Measurements from ENCODE around the gene NINJ1.
"Not testable (repeated sequence)": the region's sequence is repeated elsewhere in the genome, so short reads cannot be mapped to it uniquely, and the experiment has no call there.

NINJ1 gene

GRCh38 chr9:93117924-93118862, 15.9 kb downstream of the NINJ1 start:
- no peak for TF ChIP-seq CTCF (IDR thresholded peaks at IDR 0.05; ENCODE audit: borderline replicate concordance, insufficient read depth, low read depth, low read length)
- H3K4me3 ChIP-seq (ENCODE audit: low read depth, low read length), result no peak overlapping the region

GRCh38 chr9:93117521-93117920, 16.5 kb downstream of the NINJ1 start:
- not testable (repeated sequence) for H3K4me3 ChIP-seq (ENCODE audit: low read depth, low read length)

- H3K4me3 ChIP-seq (ENCODE audit: low read depth, low read length), result no peak overlapping the region
- no peak for TF ChIP-seq CTCF (IDR thresholded peaks at IDR 0.05; ENCODE audit: borderline replicate concordance, insufficient read depth, low read depth, low read length)
Observed at GRCh38 chr9:93116072-93116961, 17.7 kb downstream of the NINJ1 start.

- no peak for TF ChIP-seq CTCF (IDR thresholded peaks at IDR 0.05; ENCODE audit: borderline replicate concordance, insufficient read depth, low read depth, low read length)
- no peak overlapping the region for H3K4me3 ChIP-seq (ENCODE audit: low read depth, low read length)
Observed at GRCh38 chr9:93115486-93116071, 18.5 kb downstream of the NINJ1 start.

GRCh38 chr9:93114984-93115335, 19.1 kb downstream of the NINJ1 start:
- no peak overlapping the region for H3K4me3 ChIP-seq (ENCODE audit: low read depth, low read length)
- TF ChIP-seq CTCF (IDR thresholded peaks at IDR 0.05; ENCODE audit: borderline replicate concordance, insufficient read depth, low read depth, low read length), result no peak

GRCh38 chr9:93114169-93114983, 19.7 kb downstream of the NINJ1 start:
- no peak overlapping the region for H3K4me3 ChIP-seq (ENCODE audit: low read depth, low read length)
- TF ChIP-seq CTCF (IDR thresholded peaks at IDR 0.05; ENCODE audit: borderline replicate concordance, insufficient read depth, low read depth, low read length), result no peak
